Measurements from ENCODE around the gene MEIKIN. TPM values are rescaled to one million over a fixed set of nuclear protein-coding genes. Genes with fewer than 3 reads are reported as not detected.

The MEIKIN gene
- total and polyA plus RNA-seq, 2 of the 8 experiments (the other 6 are each of a cell fraction or from before 2014, with no cell fraction given): not detected

- TF ChIP-seq RFX5 (IDR thresholded peaks at IDR 0.05; ENCODE audit: borderline replicate concordance, low read depth, low read length) (no peak), BACH1 (IDR thresholded peaks at IDR 0.05; ENCODE audit: low read length) (no peak), TCF12 (IDR thresholded peaks at IDR 0.05; ENCODE audit: low read depth, low read length) (no peak), SIN3A (conservative IDR thresholded peaks at IDR 0.05 in 1 of 2, IDR thresholded peaks at IDR 0.05 in 1 of 2; ENCODE audit: low read depth in 1 of 2, low read length in 2 of 2) (no peak)
Observed at GRCh38 chr5:131771692-131772091, 173.8 kb downstream of the MEIKIN start (continued).
